ENCODE data around the gene AIG1.
"Not testable (repeated sequence)": the region's sequence is repeated elsewhere in the genome, so short reads cannot be mapped to it uniquely, and the experiment has no call there.

Gene AIG1

DNA sequence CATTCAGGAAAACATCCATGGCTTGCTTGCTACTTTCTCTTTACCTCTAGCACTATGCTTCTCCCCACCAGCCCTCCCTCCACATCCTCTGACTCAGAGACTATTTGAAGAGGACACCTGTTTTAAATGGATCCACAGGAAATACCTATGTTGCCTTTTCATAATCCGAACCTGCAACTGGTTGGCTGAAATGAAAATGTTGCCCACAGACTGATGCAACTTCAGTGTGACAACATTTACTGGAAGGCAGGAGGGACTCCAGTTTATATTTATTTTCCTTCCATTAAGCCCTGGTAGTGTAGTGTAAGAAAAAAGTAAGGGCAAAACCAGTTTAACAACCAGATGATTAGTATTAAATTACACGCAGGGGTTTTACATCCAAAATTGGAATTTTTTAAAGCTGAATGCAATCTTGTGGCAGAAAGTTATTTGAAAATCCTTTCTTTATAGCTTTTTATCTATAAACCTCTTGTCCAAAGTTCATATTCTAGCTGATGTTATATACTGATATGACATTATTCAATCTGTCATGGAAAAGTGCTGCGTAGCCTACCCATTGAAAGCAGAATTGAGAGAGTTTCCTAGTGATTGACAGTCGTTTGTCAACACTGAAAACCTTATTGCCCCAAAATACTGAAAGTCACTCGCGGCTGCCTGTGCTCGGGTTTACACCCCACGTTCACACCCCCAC lies 881 bp upstream of the AIG1 start:
- no peak for DNase-seq

DNA sequence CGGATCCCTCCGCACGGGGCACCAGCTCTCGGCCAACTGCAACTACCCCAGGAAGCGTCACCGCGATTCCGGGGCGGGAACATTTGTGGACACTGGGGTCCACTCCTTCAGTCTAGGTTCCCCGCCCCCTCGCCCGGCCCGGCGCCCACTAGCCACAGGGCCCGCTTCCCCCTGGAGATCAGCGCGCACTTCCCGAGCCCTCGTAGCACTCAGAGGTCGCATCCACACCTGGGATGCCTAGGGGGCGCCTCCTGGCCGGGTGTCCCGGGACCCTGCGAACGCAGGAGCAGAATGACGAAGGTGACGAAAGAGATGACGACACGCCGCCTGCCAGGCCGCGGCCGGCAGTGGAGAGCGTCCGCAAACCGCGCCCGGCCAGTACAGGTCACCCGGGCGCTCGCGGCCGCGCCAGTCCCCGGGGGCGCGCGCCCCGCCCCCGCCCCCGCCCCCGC lies 309 bp upstream of the AIG1 start:
- peak; percentile 45 for DNase-seq

DNA sequence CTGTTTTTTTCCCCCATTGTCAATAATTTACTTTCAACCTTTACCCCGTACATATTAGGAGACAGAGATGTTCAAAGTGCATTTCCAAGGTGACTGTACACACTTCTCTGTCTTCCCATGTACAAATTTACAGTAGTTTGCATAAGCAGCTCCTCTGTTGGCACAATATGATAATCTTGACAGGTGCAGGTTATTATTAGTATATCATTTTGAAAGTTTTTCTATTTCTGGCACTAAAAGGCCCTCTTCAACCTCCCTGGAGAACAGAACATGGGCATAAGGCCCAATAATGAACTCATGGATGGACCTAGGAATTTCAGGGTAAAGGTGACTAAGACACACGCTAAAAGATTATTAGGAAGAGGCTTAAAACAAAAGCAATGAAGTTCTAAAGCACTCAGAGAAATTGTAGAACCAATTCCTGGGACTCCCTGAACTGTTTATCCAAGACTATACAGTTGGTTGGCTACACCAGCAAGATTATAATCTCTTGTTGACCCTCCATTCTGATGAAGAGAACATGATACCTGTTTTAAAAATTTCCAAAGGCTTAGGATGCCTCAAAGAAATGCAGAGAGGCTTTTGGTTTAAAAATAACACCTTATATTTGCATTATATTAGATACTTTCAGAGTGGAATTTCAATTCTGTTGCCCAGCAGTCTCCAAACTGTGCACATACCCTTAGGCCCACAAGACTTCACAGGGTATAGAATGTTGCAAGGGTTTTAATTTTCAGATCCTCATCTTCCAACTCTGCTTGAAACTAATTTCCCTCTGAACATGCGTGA lies 1.1 kb downstream of the AIG1 start:
- no peak for DNase-seq

DNA sequence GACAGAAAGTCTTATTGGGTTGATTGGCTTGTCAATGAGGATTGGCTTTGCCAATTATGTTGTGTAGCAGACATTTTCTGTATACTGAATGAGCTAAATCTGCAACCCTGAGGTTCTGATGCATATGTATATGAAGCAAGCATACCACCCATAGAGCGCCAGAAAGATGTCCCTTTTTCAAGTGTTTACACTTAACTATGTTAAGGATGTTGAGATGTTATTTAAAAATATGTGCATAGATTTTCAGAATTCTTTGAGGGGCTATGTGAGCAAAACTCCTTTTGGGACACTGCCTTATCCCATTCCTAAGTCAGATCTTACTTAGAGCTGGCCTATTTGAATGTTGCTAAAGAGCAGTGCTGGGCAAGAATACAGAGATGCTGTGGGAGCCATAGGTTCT lies 1.9 kb downstream of the AIG1 start:
- DNase-seq, result no peak

DNA sequence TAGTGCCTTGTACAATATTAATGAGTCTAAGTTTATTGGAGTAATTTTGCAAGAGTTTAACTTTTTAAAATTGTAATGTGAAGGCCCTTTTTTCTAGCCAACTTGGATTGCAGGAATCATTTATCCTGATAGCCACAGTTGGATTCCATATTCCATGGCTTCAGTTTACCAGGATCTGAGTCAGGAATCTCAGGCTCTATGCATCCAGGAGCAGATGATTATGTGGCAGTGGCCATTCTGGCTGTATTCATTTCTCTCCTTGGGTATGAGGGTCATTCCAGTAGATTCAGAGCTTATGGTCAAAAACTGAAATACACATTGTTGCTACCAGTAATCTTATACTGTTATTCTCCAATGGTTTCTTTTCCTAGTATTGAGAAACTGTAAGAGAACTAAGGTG lies 2.9 kb downstream of the AIG1 start:
- no peak for DNase-seq

DNA sequence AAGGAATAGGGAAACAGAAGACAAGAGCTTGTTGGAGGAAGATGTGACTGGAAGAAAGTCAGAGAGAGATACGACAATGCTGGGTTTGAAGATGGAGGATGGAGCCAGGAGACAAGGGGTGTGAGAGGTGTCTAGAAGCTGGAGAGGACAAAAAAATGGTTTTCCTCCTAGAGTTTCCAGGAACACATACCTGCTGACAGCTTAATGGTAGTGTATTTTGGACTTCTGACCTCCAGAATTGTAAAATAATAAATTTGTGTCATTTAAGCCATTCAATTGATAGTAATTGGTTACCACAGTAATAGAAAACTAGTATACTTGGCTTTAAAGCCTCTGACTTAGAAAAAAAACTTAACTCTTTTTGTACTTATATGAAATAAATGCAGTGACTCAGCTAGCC lies 3.6 kb downstream of the AIG1 start:
- DNase-seq, result no peak

DNA sequence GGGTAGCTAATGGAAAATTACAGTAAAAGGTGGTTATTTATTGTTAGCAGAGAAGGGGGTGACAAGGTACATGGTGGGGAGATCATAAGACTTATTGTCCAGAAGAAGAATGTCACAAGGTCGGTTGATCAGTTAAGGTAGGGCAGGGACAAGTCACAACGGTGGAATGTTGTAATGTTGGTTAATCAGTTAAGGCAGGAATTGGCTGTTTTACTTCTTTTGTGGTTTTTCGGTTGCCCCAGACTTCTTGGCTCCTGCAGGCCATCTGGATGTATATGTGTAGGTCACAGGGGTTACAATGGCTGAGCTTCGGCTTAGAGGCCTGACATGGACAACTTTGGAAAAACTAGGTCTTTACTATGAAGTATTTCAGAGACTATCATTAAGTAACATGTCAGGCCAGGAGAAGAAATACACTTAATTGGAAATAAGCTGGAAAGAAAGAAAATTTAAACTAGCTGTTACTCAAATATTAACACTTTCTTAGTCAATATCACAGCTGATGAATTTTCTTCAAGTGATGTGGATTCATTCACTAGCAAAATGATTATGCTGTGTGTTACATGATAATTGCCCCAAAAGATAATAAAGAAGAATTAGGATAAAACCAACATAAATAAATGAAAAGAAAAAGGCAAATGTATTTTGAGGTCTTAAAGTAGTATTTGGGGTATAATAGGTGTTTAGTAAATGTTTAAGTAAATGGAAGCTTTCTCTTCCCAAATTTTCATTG lies 4.4 kb downstream of the AIG1 start:
- no peak for DNase-seq

DNA sequence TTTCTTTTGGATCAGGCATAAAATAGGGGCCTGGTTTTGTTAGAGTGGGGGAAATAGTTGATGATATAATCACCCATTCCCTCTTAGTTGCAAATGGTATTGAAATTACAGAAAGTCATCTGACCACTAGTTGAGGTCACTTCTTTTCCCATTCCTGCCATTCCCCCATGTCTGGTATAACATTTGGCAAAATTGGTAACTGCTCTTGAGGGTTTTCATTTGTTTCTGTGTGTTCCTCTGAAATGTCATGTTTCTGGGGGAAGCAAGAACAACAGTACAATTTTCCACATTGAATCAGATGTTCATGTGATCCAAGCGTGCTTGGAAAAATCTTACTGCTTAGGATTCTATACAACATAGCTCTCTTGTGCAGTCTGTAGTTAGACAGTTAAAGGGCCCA lies 7.3 kb downstream of the AIG1 start:
- no peak for DNase-seq

DNA sequence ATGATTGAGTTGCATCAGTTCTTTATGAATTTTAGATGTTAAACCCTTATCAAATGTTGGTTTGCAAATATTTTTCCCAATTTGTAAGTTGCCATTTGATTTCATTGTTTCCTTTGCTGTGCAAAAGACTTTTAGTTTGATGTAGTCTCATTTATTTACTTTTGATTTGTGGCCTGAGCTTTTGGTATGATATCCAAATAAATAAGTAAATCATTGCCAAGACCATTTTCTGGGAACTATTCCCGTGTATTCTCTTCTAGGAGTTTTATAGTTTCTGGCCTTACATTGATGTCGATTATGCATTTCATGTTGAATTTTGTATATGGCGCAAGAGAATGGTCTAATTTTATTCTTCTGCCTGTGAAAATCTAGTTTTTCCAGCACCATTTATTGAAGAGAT lies 13.4 kb downstream of the AIG1 start:
- DNase-seq, result no peak

DNA sequence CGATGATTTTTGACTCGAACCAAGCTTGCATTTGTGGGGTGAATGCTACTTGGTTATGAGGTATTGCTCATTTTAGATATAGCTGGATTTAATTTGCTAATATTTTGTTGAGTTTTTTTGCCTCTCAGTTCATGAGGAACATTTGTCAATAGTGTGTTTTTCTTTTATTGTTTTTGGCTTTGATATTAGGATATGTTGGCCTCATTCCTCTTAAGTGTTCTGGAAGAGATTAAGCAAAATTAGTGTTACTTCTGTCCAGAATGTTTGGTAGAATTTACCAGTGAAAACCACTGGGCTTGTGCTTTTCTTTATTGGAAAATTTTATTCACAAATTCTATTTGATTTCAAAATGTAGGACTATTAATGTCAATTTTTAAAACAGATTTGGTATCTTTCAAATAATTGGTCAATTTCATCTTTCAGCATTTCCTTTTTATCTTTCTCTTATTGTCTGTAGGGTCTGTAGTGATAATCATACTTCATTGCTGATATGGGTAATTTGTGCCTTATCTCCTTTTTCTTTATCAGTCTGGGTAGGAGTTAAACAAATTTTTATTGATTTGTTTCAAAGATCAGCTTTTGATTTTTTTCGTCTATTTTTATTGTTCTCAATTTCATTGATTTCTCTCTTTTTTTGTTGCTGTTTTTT lies 14.1 kb downstream of the AIG1 start:
- no peak for DNase-seq

DNA sequence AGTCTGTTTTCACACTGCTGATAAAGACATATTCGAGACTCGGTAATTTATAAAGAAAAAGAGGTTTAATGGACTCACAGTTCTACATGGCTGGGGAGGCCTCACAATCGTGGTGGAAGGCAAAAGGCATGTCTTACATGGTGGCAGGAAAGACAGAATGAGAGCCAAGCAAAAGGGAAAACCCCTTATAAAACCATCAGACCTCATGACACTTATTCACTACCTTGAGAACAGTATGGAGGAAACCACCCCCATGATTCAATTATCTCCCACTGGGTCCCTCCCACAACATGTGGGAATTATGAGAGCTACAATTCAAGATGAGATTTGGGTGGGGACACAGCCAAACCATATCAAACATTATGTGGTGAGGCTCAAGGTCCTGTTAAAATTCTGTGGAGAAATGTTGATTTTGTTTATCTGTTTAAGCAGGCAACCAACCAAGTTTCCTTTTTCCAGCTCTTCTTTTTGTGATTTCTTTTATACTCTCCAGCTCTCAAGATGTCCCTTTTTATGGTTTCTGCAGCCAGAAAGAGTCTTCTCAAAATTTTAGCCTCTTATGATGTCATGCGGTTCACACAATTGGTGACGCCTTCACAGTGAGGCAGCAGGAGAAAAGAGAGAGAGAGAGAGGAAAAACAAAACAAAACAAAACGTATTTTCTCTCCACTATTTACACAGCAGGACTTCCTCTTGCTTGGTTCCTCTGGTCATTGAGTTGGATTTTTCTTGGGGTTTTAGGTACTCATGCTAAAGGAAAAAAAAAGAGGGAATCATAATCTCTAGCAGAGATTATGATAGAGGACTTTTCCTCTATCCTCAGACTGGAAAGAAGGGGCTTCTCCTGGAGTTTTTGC lies 18.0 kb downstream of the AIG1 start:
- no peak for DNase-seq

DNA sequence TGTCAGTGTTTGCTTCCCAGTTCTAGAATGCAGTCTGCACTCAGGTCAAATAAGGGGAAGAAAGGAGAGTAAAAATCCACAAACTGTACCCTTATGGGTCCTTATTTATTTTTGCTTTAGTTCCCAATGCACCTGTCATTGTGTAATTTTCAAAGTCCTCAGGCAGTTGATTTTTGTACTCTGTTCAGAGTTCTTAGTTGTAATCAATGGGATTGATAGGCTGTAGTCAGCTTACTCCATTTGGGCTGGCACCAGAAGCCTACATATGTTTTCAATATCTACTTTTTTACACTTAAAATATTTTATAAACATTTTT lies 18.6 kb downstream of the AIG1 start:
- DNase-seq, result no peak

DNA sequence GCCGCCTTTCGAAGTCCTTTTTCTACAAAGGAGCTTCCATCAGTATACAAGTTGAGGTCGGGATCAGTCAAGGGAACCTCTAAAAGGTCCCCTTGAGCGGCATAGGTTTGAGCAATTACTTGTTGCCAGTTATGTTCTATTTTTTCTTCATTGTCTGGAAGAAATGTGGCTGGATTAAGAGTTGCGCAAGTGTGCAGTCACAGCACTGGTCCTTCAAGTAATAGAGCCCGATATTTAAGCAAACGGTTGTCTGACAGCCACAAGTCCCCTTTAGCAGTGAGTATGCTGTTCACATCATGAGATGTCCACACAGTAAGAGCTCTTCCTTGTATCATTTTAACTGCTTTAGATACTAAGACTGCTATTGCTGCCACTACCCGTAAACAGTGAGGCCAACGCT lies 21.6 kb downstream of the AIG1 start:
- DNase-seq, result not testable (repeated sequence)

DNA sequence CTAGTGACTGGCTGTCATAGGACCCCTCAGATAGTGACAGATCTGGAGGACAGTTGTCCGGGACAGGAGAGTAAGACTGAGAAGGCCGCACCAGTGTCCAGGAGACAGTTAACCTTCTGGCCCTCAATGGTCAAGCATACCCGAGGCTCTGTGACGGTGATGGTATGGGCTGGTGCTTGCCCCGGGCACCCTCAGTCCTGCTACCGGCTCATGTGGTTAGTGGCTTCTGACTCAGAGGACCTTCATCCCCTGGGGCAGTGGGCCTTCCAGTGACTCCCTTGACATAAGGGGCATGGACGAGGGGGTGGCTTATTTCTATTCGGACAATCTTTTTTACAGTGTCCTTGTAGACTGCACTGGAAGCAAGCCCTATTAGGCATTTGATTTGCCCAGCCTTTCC lies 23.3 kb downstream of the AIG1 start:
- DNase-seq, result not testable (repeated sequence)

DNA sequence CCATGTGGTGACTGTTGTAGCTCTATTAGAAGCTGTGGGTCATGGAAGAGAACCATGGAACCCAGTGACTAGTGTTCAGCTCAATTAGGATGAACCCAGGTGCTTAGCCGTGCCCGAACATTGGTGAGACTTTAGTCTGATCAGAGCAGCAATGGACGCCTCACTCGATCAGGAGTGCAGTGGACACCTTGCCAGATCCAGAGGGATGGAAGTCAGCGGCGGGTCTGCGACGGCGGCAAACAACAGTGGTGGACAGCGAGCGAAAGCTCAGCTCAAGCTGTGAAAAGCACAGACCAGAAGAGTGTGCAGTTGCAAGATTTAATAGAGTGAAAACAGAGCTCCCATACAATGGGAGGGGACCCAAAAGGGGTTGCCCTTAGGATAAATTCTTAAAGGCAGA lies 26.6 kb downstream of the AIG1 start:
- DNase-seq, result not testable (repeated sequence)

DNA sequence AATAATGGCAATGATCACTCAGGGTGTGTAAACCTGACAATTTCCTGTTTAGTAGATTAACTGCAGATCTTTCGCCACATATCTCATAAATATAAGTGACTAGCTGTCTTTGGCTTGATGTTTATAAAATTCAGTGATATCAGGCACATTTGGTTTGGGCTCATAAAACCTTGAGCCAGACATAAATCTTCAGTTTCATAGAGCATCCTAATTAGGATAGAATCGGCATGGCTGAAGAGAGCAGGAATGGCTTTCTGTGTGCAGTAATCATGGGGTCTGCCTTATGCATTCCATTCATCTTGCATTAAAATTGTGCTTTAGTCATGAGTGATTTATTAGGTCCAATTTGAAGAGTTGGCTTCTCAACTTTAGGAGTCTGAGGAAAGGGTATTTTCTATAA lies 27.2 kb downstream of the AIG1 start:
- DNase-seq, result no peak

DNA sequence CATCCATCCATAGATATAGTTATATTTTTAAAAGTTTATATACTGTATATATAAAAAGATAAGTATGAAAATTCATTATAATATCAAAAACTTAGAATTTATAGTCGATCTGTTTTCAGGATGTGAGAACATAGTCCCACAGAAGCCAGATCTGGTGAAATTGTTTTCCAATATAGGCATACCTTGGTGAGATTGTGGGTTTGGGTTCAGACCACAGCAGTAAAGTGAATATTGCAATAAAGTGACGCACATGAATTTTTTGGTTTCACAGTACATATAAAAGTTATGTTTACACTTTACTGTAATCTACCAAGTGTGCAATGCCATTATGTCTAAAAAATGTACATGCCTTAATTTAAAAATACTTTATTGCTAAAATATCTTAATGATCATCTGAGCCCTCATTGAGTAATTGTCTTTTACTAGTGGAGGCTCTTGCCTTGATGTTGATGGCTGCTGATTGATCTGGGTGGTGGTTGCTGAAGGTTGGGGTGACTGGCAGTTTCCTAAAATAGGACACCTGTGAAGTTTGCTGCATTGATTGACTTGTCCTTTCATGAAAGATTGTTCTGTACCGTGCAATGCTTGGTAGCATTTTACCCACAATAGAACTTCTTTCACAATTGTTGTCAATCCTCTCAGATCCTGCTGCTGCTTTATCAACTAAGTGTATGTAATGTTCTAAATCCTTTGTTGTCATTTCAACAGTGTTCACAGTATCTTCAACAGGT lies 29.8 kb downstream of the AIG1 start:
- DNase-seq, result no peak

DNA sequence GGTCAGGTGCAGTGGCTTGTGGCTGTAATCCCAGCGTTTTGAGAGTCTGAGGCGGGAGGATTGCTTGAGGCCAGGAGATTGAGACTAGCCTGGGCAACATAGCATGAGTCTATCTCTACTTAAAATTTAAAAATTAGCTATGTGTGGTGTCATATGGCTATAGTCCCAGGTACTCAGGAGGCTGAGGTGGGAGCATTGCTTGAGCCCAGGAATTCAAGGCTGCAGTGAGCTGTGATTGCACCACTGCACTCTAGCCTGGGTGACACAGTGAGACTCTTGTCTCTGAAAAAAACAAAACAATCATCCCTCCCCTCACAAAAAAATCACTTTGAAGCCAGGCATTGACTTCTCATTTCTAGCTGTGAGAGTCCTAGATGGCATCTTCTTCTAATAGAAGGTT lies 32.1 kb downstream of the AIG1 start:
- no peak for DNase-seq

DNA sequence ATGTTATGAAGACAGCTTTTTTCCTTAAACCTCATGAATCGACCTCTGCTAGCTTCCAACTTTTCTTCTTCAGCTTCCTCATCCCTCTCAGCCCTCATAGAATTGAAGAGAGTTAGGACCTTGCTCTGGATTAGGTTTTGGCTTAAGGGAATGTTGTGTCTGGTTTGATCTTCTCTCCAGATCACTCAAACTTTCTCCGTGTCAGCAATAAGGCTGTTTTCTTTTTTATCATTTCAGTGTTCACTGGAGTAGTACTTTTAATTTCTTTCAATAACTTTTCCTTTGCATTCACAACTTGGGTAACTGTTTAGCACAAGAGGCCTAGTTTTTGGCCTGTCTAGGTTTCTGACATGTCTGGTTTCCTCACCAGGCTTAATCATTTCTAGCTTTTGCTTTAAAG lies 32.6 kb downstream of the AIG1 start:
- no peak for DNase-seq

DNA sequence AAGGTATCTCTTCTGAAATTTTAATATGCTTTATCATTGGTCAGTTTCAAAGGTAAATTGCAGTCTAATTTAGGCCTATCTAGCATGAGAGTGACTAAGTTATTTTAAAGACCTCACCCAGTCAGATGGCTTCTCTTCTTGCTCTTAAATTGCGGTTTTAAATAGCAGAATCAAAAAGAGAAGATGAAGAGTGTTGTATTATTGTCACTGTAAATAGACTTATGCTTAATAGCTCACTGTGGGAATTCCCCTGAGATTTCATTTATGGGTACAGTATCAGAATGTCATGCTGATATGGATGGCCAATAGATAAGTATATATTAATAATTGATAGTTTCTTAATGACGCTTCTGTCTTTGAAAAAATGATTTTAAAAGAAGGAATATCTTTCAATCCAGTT lies 35.7 kb downstream of the AIG1 start:
- no peak for DNase-seq

DNA sequence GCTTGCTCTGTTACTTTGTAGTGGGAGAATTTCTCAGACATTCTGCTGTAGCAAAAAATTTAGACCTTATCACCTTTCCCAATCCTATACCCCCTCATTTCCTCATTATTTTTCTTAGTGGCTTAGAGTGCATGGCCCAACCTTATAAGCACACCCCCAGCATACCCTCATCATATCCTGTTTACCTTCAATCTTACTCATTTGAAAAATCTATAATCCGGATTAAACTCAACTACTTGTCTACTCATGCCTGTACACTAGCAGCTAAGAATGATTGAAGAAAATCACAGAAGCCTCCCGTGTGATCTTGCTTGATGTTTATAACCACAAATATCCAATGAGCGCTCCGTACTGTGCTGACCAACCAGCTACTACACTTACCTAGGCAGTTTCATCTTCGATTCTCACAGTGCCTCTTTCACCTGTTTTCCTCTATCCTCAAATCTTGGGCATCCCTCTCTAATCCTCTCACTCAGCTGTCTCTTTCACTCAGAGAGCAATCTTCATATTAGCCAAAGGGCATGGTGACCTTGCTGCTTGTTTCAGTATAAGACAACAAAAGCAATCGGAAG lies 36.6 kb downstream of the AIG1 start:
- no peak for DNase-seq

Data from GOT3 (cell line).